GM18508 (cell line): ENCODE measurements around the gene PMVK.

Experiments
- ATAC-seq: cut with Tn5 transposase; IDR thresholded peaks from one replicate; pipeline ENCODE4 v1.9.1; 2021; ENCODE audit warnings: moderate number of reproducible peaks; ENCODE audit not compliant: insufficient read depth, unreplicated experiment

Gene PMVK

GRCh38 chr1:154883919-154884868 is 52.3 kb downstream of the PMVK start:
- no peak for ATAC-seq

- no peak for ATAC-seq
Observed at GRCh38 chr1:154881820-154882535, 54.5 kb downstream of the PMVK start.

- ATAC-seq: no peak
Observed at GRCh38 chr1:154880671-154881070, 55.8 kb downstream of the PMVK start.

- ATAC-seq: no peak
Observed at GRCh38 chr1:154879038-154879421, 57.5 kb downstream of the PMVK start.

GRCh38 chr1:154878371-154879037 is 58.0 kb downstream of the PMVK start:
- ATAC-seq: no peak

- ATAC-seq: no peak
Observed at GRCh38 chr1:154877370-154877974, 59.0 kb downstream of the PMVK start.

GRCh38 chr1:154876842-154877369 is 59.6 kb downstream of the PMVK start:
- no peak for ATAC-seq
